ENCODE measurements around the gene STEAP1B. TPM values are rescaled to one million over a fixed set of nuclear protein-coding genes. Genes with fewer than 3 reads are reported as not detected.
A peak's percentile ranks its signal among the peaks of the same experiment; 100 is the strongest.
"Not testable (repeated sequence)": the region's sequence is repeated elsewhere in the genome, so short reads cannot be mapped to it uniquely, and the experiment has no call there.

The STEAP1B gene
- total RNA-seq, result 0.30 and 0.32 TPM in 2 replicates

DNA sequence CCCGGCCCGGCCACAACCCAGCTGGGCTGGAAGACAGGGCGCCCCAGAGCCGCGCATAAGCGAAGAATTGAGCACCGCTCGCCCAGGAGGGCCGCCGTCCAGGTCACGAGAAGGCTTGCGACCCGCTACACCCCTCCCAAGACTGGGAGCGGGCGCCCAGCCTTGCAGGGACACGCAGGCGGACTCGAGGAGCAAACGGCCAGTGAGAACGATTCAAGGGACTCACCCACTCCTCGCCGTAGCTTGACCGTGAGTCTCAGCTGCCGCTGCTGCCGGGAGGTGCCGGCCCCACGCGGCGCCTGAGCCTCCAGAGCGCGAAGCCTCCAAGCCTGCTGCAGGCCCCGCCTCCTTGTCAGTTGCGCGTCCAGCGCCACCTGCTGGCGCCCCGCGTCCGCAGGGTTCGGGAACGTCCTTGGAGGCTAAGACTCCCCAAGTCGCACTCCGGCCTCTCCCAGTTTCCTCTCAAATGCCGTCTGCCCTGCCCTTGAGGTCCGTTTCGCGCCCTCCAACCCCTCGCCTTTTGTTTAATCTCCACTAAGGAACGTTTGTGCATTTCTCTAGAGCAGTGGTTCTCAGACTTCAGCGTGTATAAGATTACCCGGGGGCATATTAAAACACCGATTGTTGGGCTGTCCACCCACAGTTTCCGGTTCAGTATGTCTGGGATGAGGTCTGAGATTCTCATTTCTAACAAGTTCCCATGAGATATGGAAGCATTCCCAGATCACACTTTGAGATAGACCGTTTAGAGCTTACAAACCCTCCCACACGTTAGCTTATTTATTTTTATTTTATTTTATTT lies at the start of gene STEAP1B:
TSS of gene STEAP1B (minus strand) at position 301 of the 802 bp plus-strand sequence. CDS start 5,333 bp downstream, outside the sequence.
- Mint-ChIP-seq H3K4me3 (ENCODE audit: low read depth) (peak within 1 kb of the TSS; percentile 8), H3K27me3 (ENCODE audit: low read depth) (peaks cover 41% of the 10 kb centered on the region)
- not testable (repeated sequence) for H3K27ac Mint-ChIP-seq; H3K9me3 Mint-ChIP-seq; H3K36me3 Mint-ChIP-seq (ENCODE audit: low read depth); H3K4me1 Mint-ChIP-seq (ENCODE audit: low read depth)
- intact Hi-C loops (cut with micrococcal nuclease), result loop anchor here (1.0 kb wide), 2 partner anchors 390 to 397 kb away; no protein-coding TSS in a partner anchor
- DNase-seq (ENCODE audit: low spot score), result peak; percentile 81

DNA sequence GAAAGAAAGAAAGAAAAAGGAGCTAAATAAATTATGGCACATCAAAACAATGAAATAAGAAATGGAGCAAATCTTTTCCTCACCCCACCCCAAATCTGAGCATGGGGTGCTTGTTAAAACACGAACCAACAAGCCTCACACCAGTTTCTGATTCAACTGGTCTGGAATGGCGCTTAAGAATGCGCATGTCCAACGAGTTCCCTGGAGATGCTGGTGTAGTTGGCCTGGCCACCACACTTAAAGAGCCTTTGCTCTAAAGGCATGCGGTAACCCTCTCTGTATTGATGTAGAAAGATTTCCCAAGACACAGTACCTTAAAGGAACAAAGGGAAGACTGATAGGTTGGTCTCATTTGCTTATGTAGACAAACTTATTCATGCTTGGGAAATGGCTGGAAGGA lies 49.1 kb upstream of the STEAP1B start:
- no peak overlapping the region for H3K4me3 Mint-ChIP-seq (ENCODE audit: low read depth)
- no peaks in the 10 kb centered on the region for H3K36me3 Mint-ChIP-seq (ENCODE audit: low read depth)
- peaks cover 66% of the 10 kb centered on the region for H3K27me3 Mint-ChIP-seq (ENCODE audit: low read depth)
- intact Hi-C loops (cut with micrococcal nuclease), result no loop called here
- no peaks in the 10 kb centered on the region for H3K9me3 Mint-ChIP-seq
- H3K4me1 Mint-ChIP-seq (ENCODE audit: low read depth), result peaks cover 7% of the 10 kb centered on the region
- DNase-seq (ENCODE audit: low spot score), result no peak
- H3K27ac Mint-ChIP-seq, result no peak overlapping the region

DNA sequence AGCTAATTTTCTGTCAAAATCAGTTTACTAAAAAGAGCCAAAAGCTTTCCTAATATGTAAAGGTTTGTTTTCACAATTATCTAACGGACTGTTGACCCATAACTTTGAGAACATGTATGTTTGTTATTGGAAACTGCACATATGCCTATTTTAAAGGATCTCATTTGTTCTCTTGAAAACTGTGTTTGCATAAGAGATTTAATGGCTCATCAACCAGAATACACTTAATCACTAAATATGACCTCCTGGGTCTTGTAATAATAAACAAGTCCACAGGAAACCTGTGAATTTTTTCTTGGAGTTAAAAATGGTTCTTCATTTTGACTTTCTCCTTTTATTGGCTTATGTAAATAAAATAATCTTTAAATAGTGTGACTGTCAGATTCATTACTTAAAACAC lies 48.3 kb upstream of the STEAP1B start:
- DNase-seq (ENCODE audit: low spot score), result no peak
- no peak overlapping the region for H3K27ac Mint-ChIP-seq
- intact Hi-C loops (cut with micrococcal nuclease), result no loop called here
- no peaks in the 10 kb centered on the region for H3K36me3 Mint-ChIP-seq (ENCODE audit: low read depth)
- H3K9me3 Mint-ChIP-seq, result no peaks in the 10 kb centered on the region
- peaks cover 65% of the 10 kb centered on the region for H3K27me3 Mint-ChIP-seq (ENCODE audit: low read depth)
- H3K4me3 Mint-ChIP-seq (ENCODE audit: low read depth), result no peak overlapping the region
- peaks cover 7% of the 10 kb centered on the region for H3K4me1 Mint-ChIP-seq (ENCODE audit: low read depth)

DNA sequence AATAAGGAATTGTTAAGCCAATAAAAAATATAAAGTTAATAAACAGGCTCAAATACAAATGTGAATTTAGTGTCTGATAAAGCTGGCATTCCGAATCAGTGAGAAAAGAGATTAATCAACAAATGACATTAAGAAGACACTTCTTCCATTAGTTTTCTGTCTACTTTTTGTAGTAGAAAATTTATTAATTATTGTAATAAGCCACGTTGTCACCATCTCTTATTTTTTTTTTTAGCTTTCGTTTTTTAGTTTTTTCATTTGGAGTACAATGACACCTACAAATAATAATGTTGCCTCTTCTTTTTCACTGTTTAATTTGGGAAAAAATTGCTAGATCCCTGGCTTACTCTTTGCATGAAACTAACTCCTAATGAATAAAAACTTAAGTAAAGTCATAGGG lies 46.8 kb upstream of the STEAP1B start:
- no peak overlapping the region for H3K27ac Mint-ChIP-seq
- peaks cover 7% of the 10 kb centered on the region for H3K4me1 Mint-ChIP-seq (ENCODE audit: low read depth)
- H3K36me3 Mint-ChIP-seq (ENCODE audit: low read depth), result no peaks in the 10 kb centered on the region
- no peak for DNase-seq (ENCODE audit: low spot score)
- H3K4me3 Mint-ChIP-seq (ENCODE audit: low read depth), result no peak overlapping the region
- no peaks in the 10 kb centered on the region for H3K9me3 Mint-ChIP-seq
- peaks cover 58% of the 10 kb centered on the region for H3K27me3 Mint-ChIP-seq (ENCODE audit: low read depth)
- intact Hi-C loops (cut with micrococcal nuclease), result no loop called here

DNA sequence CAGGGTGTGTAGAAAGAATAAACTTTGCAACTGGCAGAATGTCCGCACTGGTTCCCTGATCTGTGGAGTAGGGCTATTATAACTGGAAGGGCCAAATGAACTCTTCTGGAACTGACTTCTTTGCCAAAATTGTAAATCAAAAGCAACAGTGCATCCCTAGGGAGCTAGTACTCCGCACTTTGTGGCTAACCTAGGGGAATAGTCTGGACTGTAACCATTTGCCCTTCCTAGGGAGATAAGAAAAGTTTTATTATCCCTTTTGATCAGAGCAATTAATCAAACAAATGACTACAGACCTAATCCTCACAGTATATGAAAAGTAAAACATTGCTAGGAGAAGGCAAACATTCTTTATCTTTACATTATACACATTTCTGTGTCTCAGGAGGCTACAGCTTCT lies 45.5 kb upstream of the STEAP1B start:
- H3K9me3 Mint-ChIP-seq, result no peaks in the 10 kb centered on the region
- no peaks in the 10 kb centered on the region for H3K36me3 Mint-ChIP-seq (ENCODE audit: low read depth)

DNA sequence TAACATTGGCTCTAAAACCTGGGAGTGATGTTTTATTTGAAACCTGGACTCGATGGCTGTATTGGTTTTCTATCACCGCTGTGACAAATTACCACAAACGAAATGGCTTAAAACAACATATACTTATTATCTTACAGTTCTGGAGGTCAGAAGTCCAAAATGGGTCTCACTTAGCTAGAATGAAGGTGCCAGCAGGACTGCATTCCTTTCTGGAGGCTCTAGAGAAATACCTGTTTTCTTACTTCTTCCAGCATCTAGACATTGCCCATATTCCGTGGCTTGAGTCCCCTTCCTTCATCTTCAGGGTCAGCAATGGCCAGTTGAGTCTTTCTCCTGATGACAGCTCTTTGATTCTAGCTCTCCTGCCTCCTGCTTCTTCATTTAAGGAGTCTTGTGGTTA lies 44.3 kb upstream of the STEAP1B start:
- Mint-ChIP-seq H3K9me3 (no peaks in the 10 kb centered on the region), H3K27me3 (ENCODE audit: low read depth) (peaks cover 38% of the 10 kb centered on the region), H3K27ac (no peak overlapping the region), H3K4me1 (ENCODE audit: low read depth) (peaks cover 2% of the 10 kb centered on the region), H3K36me3 (ENCODE audit: low read depth) (no peaks in the 10 kb centered on the region), H3K4me3 (ENCODE audit: low read depth) (no peak overlapping the region)
- intact Hi-C loops (cut with micrococcal nuclease), result no loop called here
- no peak for DNase-seq (ENCODE audit: low spot score)

More for the DNA sequence above, 45.5 kb upstream of the STEAP1B start:
- Mint-ChIP-seq H3K4me1 (ENCODE audit: low read depth) (peaks cover 8% of the 10 kb centered on the region), H3K27me3 (ENCODE audit: low read depth) (peaks cover 47% of the 10 kb centered on the region), H3K4me3 (ENCODE audit: low read depth) (no peak overlapping the region), H3K27ac (no peak overlapping the region)
- DNase-seq (ENCODE audit: low spot score), result no peak
- intact Hi-C loops (cut with micrococcal nuclease), result no loop called here

DNA sequence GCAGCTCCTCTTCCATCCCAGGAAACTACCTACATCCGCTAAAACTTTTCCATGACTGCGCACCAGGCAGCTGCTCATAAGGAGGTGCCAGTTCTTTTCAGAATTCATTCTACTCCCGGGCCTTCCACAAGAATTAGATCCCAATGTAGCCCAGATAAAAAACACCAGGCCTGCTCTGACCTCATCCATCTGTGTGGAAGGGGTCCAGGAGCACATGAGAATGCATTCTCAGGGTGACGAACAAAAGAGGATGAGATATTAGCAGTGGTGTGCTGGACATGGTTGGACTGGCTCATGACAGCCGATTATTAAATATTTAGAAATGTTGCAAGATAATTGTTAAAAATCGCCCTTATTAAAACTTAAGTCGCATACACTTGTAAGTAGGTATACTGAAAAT lies 43.2 kb upstream of the STEAP1B start:
- H3K27ac Mint-ChIP-seq, result no peak overlapping the region
- H3K4me1 Mint-ChIP-seq (ENCODE audit: low read depth), result peaks cover 2% of the 10 kb centered on the region
- no peaks in the 10 kb centered on the region for H3K9me3 Mint-ChIP-seq
- DNase-seq (ENCODE audit: low spot score), result no peak
- H3K27me3 Mint-ChIP-seq (ENCODE audit: low read depth), result peaks cover 34% of the 10 kb centered on the region
- intact Hi-C loops (cut with micrococcal nuclease), result no loop called here
- H3K36me3 Mint-ChIP-seq (ENCODE audit: low read depth), result no peaks in the 10 kb centered on the region
- no peak overlapping the region for H3K4me3 Mint-ChIP-seq (ENCODE audit: low read depth)

DNA sequence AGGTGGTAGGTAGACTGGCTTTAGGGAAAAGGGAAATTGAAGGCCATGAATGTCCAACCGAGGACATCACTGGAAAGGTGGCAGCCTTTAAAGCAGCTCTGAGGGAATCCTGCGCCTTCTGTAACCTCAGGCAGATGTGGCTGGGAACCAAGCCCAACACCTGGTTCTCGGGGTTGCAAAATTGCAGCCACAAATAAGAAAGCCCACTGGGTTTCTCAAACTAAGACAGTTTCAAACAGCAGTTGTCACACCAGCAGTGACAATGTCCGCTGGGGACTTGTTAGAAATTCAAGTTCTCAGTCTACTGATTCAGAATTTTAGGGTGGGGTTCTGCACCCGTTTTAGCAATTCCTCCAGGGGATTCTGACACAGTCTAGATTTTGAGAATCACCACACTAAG lies 42.7 kb upstream of the STEAP1B start:
- no peak overlapping the region for H3K27ac Mint-ChIP-seq
- no peak for DNase-seq (ENCODE audit: low spot score)
- no peaks in the 10 kb centered on the region for H3K36me3 Mint-ChIP-seq (ENCODE audit: low read depth)
- intact Hi-C loops (cut with micrococcal nuclease), result no loop called here
- H3K9me3 Mint-ChIP-seq, result no peaks in the 10 kb centered on the region
- H3K4me1 Mint-ChIP-seq (ENCODE audit: low read depth), result peaks cover 2% of the 10 kb centered on the region
- H3K27me3 Mint-ChIP-seq (ENCODE audit: low read depth), result peaks cover 30% of the 10 kb centered on the region
- H3K4me3 Mint-ChIP-seq (ENCODE audit: low read depth), result no peak overlapping the region

DNA sequence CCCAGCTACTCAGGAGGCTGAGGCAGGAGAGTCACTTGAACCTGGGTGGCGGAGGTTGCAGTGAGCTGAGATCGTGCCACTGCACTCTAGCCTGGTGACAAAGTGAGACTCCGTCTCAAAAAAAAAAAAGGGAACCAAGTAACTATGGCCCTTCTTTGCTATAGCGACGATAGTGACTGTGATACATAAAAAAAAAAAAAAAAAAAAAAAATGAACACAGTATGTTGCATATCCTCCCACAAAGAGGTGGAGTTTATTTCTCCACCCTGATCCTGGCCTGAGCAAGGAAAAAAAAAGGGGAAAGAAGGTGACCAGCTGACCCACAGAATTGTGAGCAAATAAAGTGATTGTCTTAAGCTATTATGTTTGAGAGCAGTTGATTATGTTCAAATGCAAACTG lies 42.3 kb upstream of the STEAP1B start:
- peaks cover 2% of the 10 kb centered on the region for H3K4me1 Mint-ChIP-seq (ENCODE audit: low read depth)
- no peaks in the 10 kb centered on the region for H3K36me3 Mint-ChIP-seq (ENCODE audit: low read depth)
- H3K9me3 Mint-ChIP-seq, result no peaks in the 10 kb centered on the region
- no peak overlapping the region for H3K4me3 Mint-ChIP-seq (ENCODE audit: low read depth)
- intact Hi-C loops (cut with micrococcal nuclease), result no loop called here
- H3K27me3 Mint-ChIP-seq (ENCODE audit: low read depth), result peaks cover 27% of the 10 kb centered on the region
- no peak for DNase-seq (ENCODE audit: low spot score)
- H3K27ac Mint-ChIP-seq, result no peak overlapping the region

DNA sequence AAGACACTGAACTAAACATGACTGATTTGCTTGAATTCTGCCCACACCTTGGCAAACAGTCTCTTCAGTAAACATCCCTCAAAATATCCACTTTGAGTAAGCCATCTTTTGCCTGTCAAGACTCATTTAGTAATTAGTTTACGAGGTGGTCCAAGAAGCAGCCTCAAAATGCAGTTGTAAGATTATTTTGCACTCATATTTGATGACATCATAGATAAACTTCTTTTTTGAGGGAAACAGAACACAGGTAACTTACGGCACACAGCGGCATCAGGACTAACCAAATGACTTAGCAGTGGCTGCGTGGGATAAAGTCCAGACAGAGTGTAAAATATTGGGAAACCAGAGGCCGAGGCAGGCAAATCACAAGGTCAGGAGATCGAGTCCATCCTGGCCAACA lies 41.8 kb upstream of the STEAP1B start:
- Mint-ChIP-seq H3K27me3 (ENCODE audit: low read depth) (peaks cover 23% of the 10 kb centered on the region), H3K27ac (no peak overlapping the region), H3K36me3 (ENCODE audit: low read depth) (no peaks in the 10 kb centered on the region), H3K4me3 (ENCODE audit: low read depth) (no peak overlapping the region), H3K9me3 (no peaks in the 10 kb centered on the region), H3K4me1 (ENCODE audit: low read depth) (peaks cover 2% of the 10 kb centered on the region)
- DNase-seq (ENCODE audit: low spot score), result no peak
- intact Hi-C loops (cut with micrococcal nuclease), result no loop called here

DNA sequence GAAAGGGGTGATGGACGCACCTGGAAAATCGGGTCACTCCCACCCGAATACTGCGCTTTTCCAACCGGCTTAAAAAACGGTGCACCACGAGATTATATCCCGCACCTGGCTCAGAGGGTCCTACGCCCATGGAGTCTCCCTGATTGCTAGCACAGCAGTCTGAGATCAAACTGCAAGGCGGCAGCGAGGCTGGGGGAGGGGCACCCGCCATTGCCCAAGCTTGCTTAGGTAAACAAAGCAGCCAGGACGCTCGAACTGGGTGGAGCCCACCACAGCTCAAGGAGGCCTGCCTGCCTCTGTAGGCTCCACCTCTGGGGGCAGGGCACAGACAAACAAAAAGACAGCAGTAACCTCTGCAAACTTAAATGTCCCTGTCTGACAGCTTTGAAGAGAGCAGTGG lies 28.5 kb upstream of the STEAP1B start:
- intact Hi-C loops (cut with micrococcal nuclease); H3K4me3 Mint-ChIP-seq (ENCODE audit: low read depth); H3K27ac Mint-ChIP-seq; H3K36me3 Mint-ChIP-seq (ENCODE audit: low read depth); H3K9me3 Mint-ChIP-seq; H3K4me1 Mint-ChIP-seq (ENCODE audit: low read depth); DNase-seq (ENCODE audit: low spot score): not testable (repeated sequence)
- peaks cover 17% of the 10 kb centered on the region for H3K27me3 Mint-ChIP-seq (ENCODE audit: low read depth)

DNA sequence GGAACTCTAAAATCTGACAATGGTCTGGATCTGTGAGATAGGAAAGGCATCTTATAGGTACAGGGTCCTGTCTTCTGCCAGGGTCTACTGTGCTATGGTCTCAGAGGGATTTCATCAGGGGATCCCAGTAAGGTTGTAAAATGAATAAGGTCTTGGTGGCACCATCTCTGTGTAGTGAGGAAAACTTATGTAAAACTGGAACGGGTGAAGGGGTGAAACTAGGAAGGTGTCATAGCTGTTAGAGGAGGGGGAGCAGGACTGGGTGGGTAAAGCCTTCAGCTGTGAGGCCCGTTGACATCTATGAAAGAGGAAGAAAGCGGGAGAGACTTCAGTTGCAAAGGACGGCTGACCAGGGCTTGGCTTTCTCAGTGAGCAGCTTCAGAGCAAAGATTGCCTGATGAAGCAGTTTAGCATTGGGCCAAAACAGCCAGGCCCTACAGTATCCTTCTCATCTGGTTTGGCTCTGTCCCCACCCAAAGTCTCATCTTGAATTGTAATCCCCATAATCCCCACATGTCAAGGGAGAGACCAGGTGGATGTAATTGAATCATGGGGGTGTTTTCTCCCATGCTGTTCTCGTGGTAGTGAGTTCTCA lies 24.5 kb upstream of the STEAP1B start:
- DNase-seq (ENCODE audit: low spot score); H3K4me1 Mint-ChIP-seq (ENCODE audit: low read depth); H3K27ac Mint-ChIP-seq; H3K36me3 Mint-ChIP-seq (ENCODE audit: low read depth); H3K9me3 Mint-ChIP-seq; H3K4me3 Mint-ChIP-seq (ENCODE audit: low read depth); intact Hi-C loops (cut with micrococcal nuclease): not testable (repeated sequence)
- peaks cover 20% of the 10 kb centered on the region for H3K27me3 Mint-ChIP-seq (ENCODE audit: low read depth)

DNA sequence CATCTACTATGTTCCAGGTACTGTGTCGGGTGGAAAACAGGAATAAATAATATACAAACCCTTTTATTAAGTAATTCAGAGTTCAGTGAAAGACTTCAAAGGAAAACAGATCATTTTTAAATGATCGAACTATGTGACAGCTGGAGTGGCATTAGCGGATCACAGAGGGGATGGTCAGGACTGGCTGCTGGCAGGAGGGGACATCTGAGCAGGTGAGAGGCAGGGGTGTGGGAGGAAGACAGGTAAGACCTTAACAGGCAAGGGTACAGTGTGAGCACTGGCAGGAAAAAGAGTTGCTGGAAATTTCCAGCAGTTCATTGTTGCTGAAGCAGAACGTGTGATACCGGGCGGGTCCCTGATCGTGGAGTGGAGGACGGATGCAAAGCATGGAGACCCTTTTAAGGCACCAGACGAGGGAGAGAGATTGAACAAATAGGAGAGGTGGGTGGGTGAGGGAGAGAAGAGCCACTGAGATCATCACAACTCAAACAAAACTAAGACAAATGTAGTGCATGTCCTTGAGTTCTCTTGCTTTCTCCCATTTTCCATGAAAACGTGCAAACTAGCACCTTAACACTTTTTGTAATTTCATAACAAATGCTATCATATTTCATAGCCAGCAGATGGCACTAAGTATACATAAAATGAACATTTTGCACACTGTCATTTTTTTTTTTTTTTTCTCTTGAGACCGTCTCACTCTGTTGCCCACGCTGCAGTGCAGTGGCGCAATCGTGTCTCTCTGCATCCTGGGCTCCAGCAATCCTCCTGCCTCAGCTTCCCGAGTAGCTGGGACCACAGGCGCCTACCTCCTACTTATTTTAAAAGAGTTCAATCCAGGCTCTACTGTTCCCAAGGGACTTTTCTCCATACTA lies 23.7 kb upstream of the STEAP1B start:
- H3K4me1 Mint-ChIP-seq (ENCODE audit: low read depth); DNase-seq (ENCODE audit: low spot score); H3K4me3 Mint-ChIP-seq (ENCODE audit: low read depth); H3K27ac Mint-ChIP-seq; H3K36me3 Mint-ChIP-seq (ENCODE audit: low read depth); intact Hi-C loops (cut with micrococcal nuclease); H3K9me3 Mint-ChIP-seq: not testable (repeated sequence)
- peaks cover 26% of the 10 kb centered on the region for H3K27me3 Mint-ChIP-seq (ENCODE audit: low read depth)

Data from activated T-helper 2 cell treated with anti-CD3 and anti-CD28 coated beads, Interferon-gamma antibody, Interleukin-2, Interleukin-4, amounts not matched to agents 10 μg/mL and 5 μg/mL and 100 μg/mL, durations not matched to agents 14 hours and 24 hours and 36 hours (primary cell).